Ovary (tissue), 9 donors: ENCODE data around the gene FMO2. TPM values are rescaled to one million over a fixed set of nuclear protein-coding genes. Genes with fewer than 3 reads are reported as not detected.

Experiments
- DNase-seq, 5 donors: peaks; one replicate each; pipeline ENCODE4 v3.0.0-alpha.2; 2019 to 2020
- H3K27ac ChIP-seq, 2 donors: fragments of 200-600 bp; one replicate each; pipeline versions ENCODE4 v1.5.1 to v1.8.0; 2019 to 2022
- H3K27me3 ChIP-seq: fragments of 200-600 bp; one replicate; pipeline ENCODE4 v1.8.0; 2022
- H3K36me3 ChIP-seq: fragments of 200-600 bp; sonication (generic); one replicate; pipeline ENCODE4 v1.5.1; 2019
- H3K4me1 ChIP-seq: one replicate; pipeline ENCODE4 v1.8.1; 2013; ENCODE audit warnings: mild to moderate bottlenecking, moderate library complexity; ENCODE audit not compliant: insufficient read depth
- H3K4me3 ChIP-seq: fragments of 200-600 bp; sonication (generic); one replicate; pipeline ENCODE4 v1.5.1; 2017
- H3K9me3 ChIP-seq, 2 donors: fragments of 200-600 bp in 1 of 2; sonication (generic) in 1 of 2; one replicate each; pipeline versions ENCODE4 v1.5.1 to v1.8.1; 2013 to 2019; ENCODE audit warnings: mild to moderate bottlenecking in 1 of 2, moderate library complexity in 1 of 2
- CTCF ChIP-seq, 3 donors: fragments of 450-650 bp in 2 of 3; fragments of 200-600 bp in 1 of 3; IDR thresholded peaks; one replicate each; pipeline versions ENCODE4 v1.5.1 to v1.8.0; 2016 to 2022; ENCODE audit warnings: antibody characterized with exemption in 3 of 3, mild to moderate bottlenecking in 1 of 3
- EP300 ChIP-seq: sonication (generic); formaldehyde crosslinking; IDR thresholded peaks from one replicate; pipeline ENCODE4 v1.6.1; 2017; ENCODE audit warnings: antibody characterized with exemption
- POLR2A ChIP-seq: fragments of 450-650 bp; IDR thresholded peaks from one replicate; pipeline ENCODE4 v1.6.1; 2017; ENCODE audit warnings: antibody characterized with exemption, mild to moderate bottlenecking, moderate library complexity
- WGBS, 3 donors: extraction: QIAGEN DNeasy Blood & Tissue Kit in 1 of 3; methylation state at CpG; one replicate each; pipeline versions ENCODE4 v1.1.5 to v1.1.7; 2013 to 2017; 5-methylcytosine and 5-hydroxymethylcytosine counted together
- intact Hi-C, 4 donors: fragments of 100-400 bp; cut with DNase I; formaldehyde crosslinking; loops; one replicate each; pipeline versions ENCODE4 v1.11.0 to v1.15.1; 2022 to 2023
- polyA plus RNA-seq, 2 donors: library from polyadenylated mRNA; stranded (reverse); fragments of 200-250 nt in 1 of 2; fragments of 350-450 nt in 1 of 2; fragmentation: Illumina TruSeq in 1 of 2; extraction: RNeasy Lipid Tissue Mini Kit (QIAGEN cat#74804) in 1 of 2; gene quantifications; one replicate each; pipeline ENCODE4 v1.2.3, GENCODE V29; 2013 to 2014
- total RNA-seq, 7 donors: library from RNA; depleted of rRNA in 2 of 7; stranded (reverse); fragments of >200 nt in 2 of 7; fragmentation: NEBNext Ultra II Directional in 3 of 7; extraction: Animal tissue kit (Norgen Biotek cat#: 25700) in 3 of 7; gene quantifications; one replicate each; pipeline versions ENCODE4 v1.1.0 to v1.2.4, GENCODE V29; 2016 to 2023
- donor health status: DM: no; HTN: no; CAD: no; lungs with moderate emphysema.
- donor health status: DM: no; HTN: no; CAD: no.
- donor health status: Bipolar disorder and iron deficiency.
- donor health status: DM: yes; HTN: yes; CAD: no.
- donor health status: DM: no; HTN: no; CAD: no.
- donor health status: DM: yes; HTN: yes; CAD: no.

The FMO2 gene
- total and polyA plus RNA-seq, 9 donors = 1.6 to 12.8 (median 5.8) TPM

- DNase-seq = peak in 4 of 5 donors; percentile 19 to 68 (median 36)
- TF ChIP-seq POLR2A = no peak
- no peak for TF ChIP-seq EP300
- no peak for TF ChIP-seq CTCF (IDR thresholded peaks at IDR 0.05)
- Histone ChIP-seq H3K36me3 (no peaks in the 10 kb centered on the region), H3K27me3 (no peaks in the 10 kb centered on the region), H3K9me3 (no peaks in the 10 kb centered on the region), H3K4me1 (peaks cover 7% of the 10 kb centered on the region), H3K27ac (peak overlapping the region; percentile 34 to 51), H3K4me3 (no peak overlapping the region)
- WGBS, 3 donors = 5 to 7% (median 6%) methylated on average over 8 of the region's 8 CpGs
- intact Hi-C loops = loop anchor here in 2 of 4 donors (5.0 to 10.0 kb wide), 2 partner anchors 45 to 72 kb away; partner anchors contain the start of gene FMO2 (in 1 of the 2)
These were observed 42.4 kb upstream of the FMO2 start for GRCh38 chr1:171142416-171143385.

- WGBS, 3 donors = 24 to 38% (median 24%) methylated on average over 1 of the region's 1 CpG
- Histone ChIP-seq H3K9me3 (no peaks in the 10 kb centered on the region), H3K4me3 (no peak overlapping the region), H3K27ac (no peak overlapping the region), H3K36me3 (no peaks in the 10 kb centered on the region), H3K27me3 (no peaks in the 10 kb centered on the region), H3K4me1 (no peaks in the 10 kb centered on the region)
- intact Hi-C loops = no loop called here
- no peak for TF ChIP-seq CTCF (IDR thresholded peaks at IDR 0.05)
- TF ChIP-seq POLR2A = no peak
- TF ChIP-seq EP300 = no peak
- DNase-seq = no peak
These were observed 34.9 kb upstream of the FMO2 start for GRCh38 chr1:171150156-171150555.

GRCh38 chr1:171152549-171152948, 32.6 kb upstream of the FMO2 start:
- H3K27me3 ChIP-seq = no peaks in the 10 kb centered on the region
- TF ChIP-seq EP300 (no peak), CTCF (IDR thresholded peaks at IDR 0.05) (no peak), POLR2A (no peak)
- H3K4me1 ChIP-seq = no peaks in the 10 kb centered on the region
- no peak for DNase-seq
- 85 to 90% (median 88%) methylated on average over 2 of the region's 2 CpGs for WGBS, 3 donors
- H3K9me3 ChIP-seq = no peaks in the 10 kb centered on the region
- H3K4me3 ChIP-seq = no peak overlapping the region
- H3K27ac ChIP-seq = no peak overlapping the region
- H3K36me3 ChIP-seq = no peaks in the 10 kb centered on the region
- intact Hi-C loops = no loop called here

- no peak overlapping the region for H3K27ac ChIP-seq
- H3K9me3 ChIP-seq = no peaks in the 10 kb centered on the region
- H3K36me3 ChIP-seq = no peaks in the 10 kb centered on the region
- intact Hi-C loops = no loop called here
- peaks cover 1% of the 10 kb centered on the region for H3K4me1 ChIP-seq
- DNase-seq = no peak
- H3K4me3 ChIP-seq = no peak overlapping the region
- no peak for TF ChIP-seq POLR2A
- no peak for TF ChIP-seq CTCF (IDR thresholded peaks at IDR 0.05)
- no peak for TF ChIP-seq EP300
- H3K27me3 ChIP-seq = no peaks in the 10 kb centered on the region
These were observed 29.6 kb upstream of the FMO2 start for GRCh38 chr1:171155484-171155883.
